ENCODE measurements around the gene MED27.

GRCh38 chr9:131817627-131818026, 262.0 kb downstream of the MED27 start:
- no peak for TF ChIP-seq EZH2 (IDR thresholded peaks at IDR 0.05; ENCODE audit: insufficient read depth, poor library complexity, severe bottlenecking)
- TF ChIP-seq EZH2phosphoT487 (IDR thresholded peaks at IDR 0.05; ENCODE audit: insufficient read depth, low read depth): no peak
